ENCODE measurements around the gene SALL3.

Gene SALL3

GRCh38 chr18:78947291-78947690, 32.3 kb upstream of the SALL3 start:
- TF ChIP-seq POLR2AphosphoS5 (IDR thresholded peaks at IDR 0.05; ENCODE audit: low read depth) (no peak), CTCF (IDR thresholded peaks at IDR 0.05; ENCODE audit: insufficient read depth, low read length) (no peak), GABPA (IDR thresholded peaks at IDR 0.05; ENCODE audit: low read depth) (no peak), SPI1 (IDR thresholded peaks at IDR 0.05; ENCODE audit: borderline replicate concordance, low read depth) (no peak), REST (IDR thresholded peaks at IDR 0.05; ENCODE audit: insufficient replicate concordance, low read depth) (no peak)
- no peak for DNase-seq (ENCODE audit: low read depth in 1 of 2, low spot score in 1 of 2)
- no peak overlapping the region for H3K4me3 ChIP-seq (replicated peaks; ENCODE audit: insufficient read depth, low read length)
- peaks cover 2% of the 10 kb centered on the region for H3K27me3 ChIP-seq (ENCODE audit: insufficient read depth, poor library complexity, severe bottlenecking)
- H3K27ac ChIP-seq (replicated peaks), result no peak overlapping the region

- H3K27me3 ChIP-seq (ENCODE audit: insufficient read depth, poor library complexity, severe bottlenecking), result peaks cover 2% of the 10 kb centered on the region
- no peak overlapping the region for H3K4me3 ChIP-seq (replicated peaks; ENCODE audit: insufficient read depth, low read length)
- no peak for DNase-seq (ENCODE audit: low read depth in 1 of 2, low spot score in 1 of 2)
- TF ChIP-seq POLR2AphosphoS5 (IDR thresholded peaks at IDR 0.05; ENCODE audit: low read depth), result no peak
- TF ChIP-seq GABPA (IDR thresholded peaks at IDR 0.05; ENCODE audit: low read depth), result no peak
- no peak for TF ChIP-seq REST (IDR thresholded peaks at IDR 0.05; ENCODE audit: insufficient replicate concordance, low read depth)
- TF ChIP-seq SPI1 (IDR thresholded peaks at IDR 0.05; ENCODE audit: borderline replicate concordance, low read depth), result no peak
- no peak for TF ChIP-seq CTCF (IDR thresholded peaks at IDR 0.05; ENCODE audit: insufficient read depth, low read length)
- no peak overlapping the region for H3K27ac ChIP-seq (replicated peaks)
Observed at GRCh38 chr18:78948221-78948620, 31.4 kb upstream of the SALL3 start.

- no peak for DNase-seq (ENCODE audit: low read depth in 1 of 2, low spot score in 1 of 2)
- no peak for TF ChIP-seq POLR2AphosphoS5 (IDR thresholded peaks at IDR 0.05; ENCODE audit: low read depth)
- TF ChIP-seq CTCF (IDR thresholded peaks at IDR 0.05; ENCODE audit: insufficient read depth, low read length), result no peak
- no peak for TF ChIP-seq SPI1 (IDR thresholded peaks at IDR 0.05; ENCODE audit: borderline replicate concordance, low read depth)
- no peak for TF ChIP-seq GABPA (IDR thresholded peaks at IDR 0.05; ENCODE audit: low read depth)
- peaks cover 2% of the 10 kb centered on the region for H3K27me3 ChIP-seq (ENCODE audit: insufficient read depth, poor library complexity, severe bottlenecking)
Observed at GRCh38 chr18:78948707-78949106, 30.9 kb upstream of the SALL3 start.

GRCh38 chr18:78949216-78949615, 30.4 kb upstream of the SALL3 start:
- H3K27ac ChIP-seq (replicated peaks), result no peak overlapping the region
- DNase-seq (ENCODE audit: low read depth in 1 of 2, low spot score in 1 of 2), result no peak
- no peak overlapping the region for H3K4me3 ChIP-seq (replicated peaks; ENCODE audit: insufficient read depth, low read length)
- peaks cover 2% of the 10 kb centered on the region for H3K27me3 ChIP-seq (ENCODE audit: insufficient read depth, poor library complexity, severe bottlenecking)
- TF ChIP-seq GABPA (IDR thresholded peaks at IDR 0.05; ENCODE audit: low read depth), result no peak
- no peak for TF ChIP-seq POLR2AphosphoS5 (IDR thresholded peaks at IDR 0.05; ENCODE audit: low read depth)
- no peak for TF ChIP-seq REST (IDR thresholded peaks at IDR 0.05; ENCODE audit: insufficient replicate concordance, low read depth)
- no peak for TF ChIP-seq SPI1 (IDR thresholded peaks at IDR 0.05; ENCODE audit: borderline replicate concordance, low read depth)
- no peak for TF ChIP-seq CTCF (IDR thresholded peaks at IDR 0.05; ENCODE audit: insufficient read depth, low read length)

More at GRCh38 chr18:78948707-78949106, 30.9 kb upstream of the SALL3 start:
- no peak overlapping the region for H3K27ac ChIP-seq (replicated peaks)
- no peak overlapping the region for H3K4me3 ChIP-seq (replicated peaks; ENCODE audit: insufficient read depth, low read length)

Measured in HL-60 (cell line).